HFFc6 (cell line): ENCODE results near the gene MAST3. TPM values are rescaled to one million over a fixed set of nuclear protein-coding genes. Genes with fewer than 3 reads are reported as not detected.
"Not testable (repeated sequence)": the region's sequence is repeated elsewhere in the genome, so short reads cannot be mapped to it uniquely, and the experiment has no call there.

Experiments
- DNase-seq: peaks from one replicate; pipeline ENCODE4 v3.0.0-alpha.2; 2018
- H3K27ac Mint-ChIP-seq: 2 replicates; pipeline ENCODE4 v1.8.0; 2020; ENCODE audit warnings: mild to moderate bottlenecking, mixed read lengths
- H3K27me3 Mint-ChIP-seq: 2 replicates; pipeline ENCODE4 v1.8.0; 2021; ENCODE audit warnings: mild to moderate bottlenecking, moderate library complexity, mixed read lengths; ENCODE audit not compliant: insufficient read depth
- H3K36me3 Mint-ChIP-seq: 2 replicates; pipeline ENCODE4 v1.8.0; 2021; ENCODE audit warnings: low read depth, mixed read lengths
- H3K4me1 Mint-ChIP-seq: 2 replicates; pipeline ENCODE4 v1.8.0; 2020; ENCODE audit warnings: low read depth, mixed read lengths
- H3K4me3 Mint-ChIP-seq: 2 replicates; pipeline ENCODE4 v1.8.0; 2020; ENCODE audit warnings: mild to moderate bottlenecking, moderate library complexity, mixed read lengths
- H3K9me3 Mint-ChIP-seq: 2 replicates; pipeline ENCODE4 v1.8.0; 2020; ENCODE audit warnings: mild to moderate bottlenecking, mixed read lengths
- total RNA-seq, 6 experiments: library from RNA; stranded (reverse); fragmentation: NEBNext Ultra II Directional; extraction: Animal tissue kit (Norgen Biotek cat#: 25700); gene quantifications; 2 replicates in 1 of 6; 3 replicates in 5 of 6; pipeline ENCODE4 v1.2.3, GENCODE V29; 2021
- TF ChIP-seq, protein P1 (sequence below): fragments of 200-600 bp; sonication (generic); IDR thresholded peaks from 2 replicates; pipeline ENCODE4 v1.5.0; 2021; ENCODE audit warnings: antibody characterized with exemption, mild to moderate bottlenecking

The MAST3 gene
- total RNA-seq, 6 experiments from 2014 or later: 12.2 to 17.4 (median 13.2) TPM

DNA sequence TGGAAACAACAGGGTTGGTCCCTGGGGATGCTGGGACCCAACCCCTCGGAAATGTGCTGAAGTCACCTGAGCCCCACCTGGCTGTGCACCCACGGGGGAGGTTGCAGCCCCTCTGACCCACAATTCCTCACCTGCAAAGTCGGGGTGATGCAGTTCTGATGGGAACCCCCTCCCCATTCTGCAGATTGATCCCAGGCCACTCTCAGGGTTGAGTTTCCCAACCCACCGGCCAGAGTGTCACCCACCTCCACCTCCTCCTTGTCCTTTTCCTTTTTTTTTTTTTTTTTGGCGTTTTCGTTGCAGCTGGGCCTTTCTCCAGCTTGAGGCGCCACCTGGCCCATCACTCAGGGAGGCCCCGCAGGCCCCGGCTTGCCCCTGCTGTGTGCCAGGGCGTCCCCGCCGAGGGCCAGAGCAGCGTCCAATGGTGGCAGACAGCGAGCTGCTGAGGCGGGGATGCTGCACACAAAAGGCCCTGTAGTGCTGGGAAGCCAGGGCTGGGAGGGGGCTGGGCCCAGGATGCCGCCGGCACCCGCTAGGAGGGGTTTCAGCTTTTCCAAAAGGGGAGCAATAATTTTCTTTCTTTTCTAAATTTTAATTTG lies 60.0 kb downstream of the MAST3 start:
- peaks cover 4% of the 10 kb centered on the region for H3K27me3 Mint-ChIP-seq
- H3K27ac Mint-ChIP-seq: no peak overlapping the region
- H3K4me3 Mint-ChIP-seq: no peak overlapping the region
- H3K4me1 Mint-ChIP-seq: peaks cover 21% of the 10 kb centered on the region
- no peaks in the 10 kb centered on the region for H3K9me3 Mint-ChIP-seq
- TF ChIP-seq, protein P1, sequence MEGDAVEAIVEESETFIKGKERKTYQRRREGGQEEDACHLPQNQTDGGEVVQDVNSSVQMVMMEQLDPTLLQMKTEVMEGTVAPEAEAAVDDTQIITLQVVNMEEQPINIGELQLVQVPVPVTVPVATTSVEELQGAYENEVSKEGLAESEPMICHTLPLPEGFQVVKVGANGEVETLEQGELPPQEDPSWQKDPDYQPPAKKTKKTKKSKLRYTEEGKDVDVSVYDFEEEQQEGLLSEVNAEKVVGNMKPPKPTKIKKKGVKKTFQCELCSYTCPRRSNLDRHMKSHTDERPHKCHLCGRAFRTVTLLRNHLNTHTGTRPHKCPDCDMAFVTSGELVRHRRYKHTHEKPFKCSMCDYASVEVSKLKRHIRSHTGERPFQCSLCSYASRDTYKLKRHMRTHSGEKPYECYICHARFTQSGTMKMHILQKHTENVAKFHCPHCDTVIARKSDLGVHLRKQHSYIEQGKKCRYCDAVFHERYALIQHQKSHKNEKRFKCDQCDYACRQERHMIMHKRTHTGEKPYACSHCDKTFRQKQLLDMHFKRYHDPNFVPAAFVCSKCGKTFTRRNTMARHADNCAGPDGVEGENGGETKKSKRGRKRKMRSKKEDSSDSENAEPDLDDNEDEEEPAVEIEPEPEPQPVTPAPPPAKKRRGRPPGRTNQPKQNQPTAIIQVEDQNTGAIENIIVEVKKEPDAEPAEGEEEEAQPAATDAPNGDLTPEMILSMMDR: no peak
- no peak for DNase-seq
- peaks cover 8% of the 10 kb centered on the region; the same call in 1 of the 2 replicates for H3K36me3 Mint-ChIP-seq

- Mint-ChIP-seq H3K4me1 (peaks cover 21% of the 10 kb centered on the region), H3K9me3 (no peaks in the 10 kb centered on the region), H3K27ac (no peak overlapping the region), H3K4me3 (no peak overlapping the region), H3K36me3 (peaks cover 12% of the 10 kb centered on the region), H3K27me3 (peaks cover 4% of the 10 kb centered on the region)
- DNase-seq: no peak
- TF ChIP-seq, protein P1: no peak
Observed at GRCh38 chr19:18158467-18158866, 60.9 kb downstream of the MAST3 start.

GRCh38 chr19:18159059-18159616 lies 61.6 kb downstream of the MAST3 start:
- H3K4me3 Mint-ChIP-seq, DNase-seq, H3K9me3 Mint-ChIP-seq, H3K27me3 Mint-ChIP-seq: not testable (repeated sequence)
- peaks cover 17% of the 10 kb centered on the region for H3K4me1 Mint-ChIP-seq
- H3K27ac Mint-ChIP-seq: peak overlapping the region; percentile 45; the same call in 1 of the 2 replicates
- H3K36me3 Mint-ChIP-seq: peaks cover 14% of the 10 kb centered on the region

DNA sequence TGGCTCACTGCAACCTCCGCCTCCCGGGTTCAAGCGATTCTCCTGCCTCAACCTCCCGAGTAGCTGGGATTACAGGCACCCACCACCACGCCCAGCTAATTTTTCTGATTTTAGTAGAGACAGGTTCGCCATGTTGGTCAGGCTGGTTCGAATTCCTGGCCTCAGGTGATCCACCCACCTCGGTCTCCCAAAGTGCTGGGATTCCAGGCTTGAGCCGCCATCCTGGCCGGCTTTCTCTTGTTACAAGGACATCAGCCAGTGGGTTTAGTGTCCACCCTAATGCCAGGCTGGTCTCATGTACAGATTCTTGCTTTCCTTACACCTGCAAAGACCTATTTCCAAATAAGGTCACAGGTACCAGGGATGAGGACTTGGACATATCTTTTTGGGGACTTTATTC lies 62.2 kb downstream of the MAST3 start:
- Mint-ChIP-seq H3K9me3 (no peaks in the 10 kb centered on the region), H3K27ac (no peak overlapping the region)

DNA sequence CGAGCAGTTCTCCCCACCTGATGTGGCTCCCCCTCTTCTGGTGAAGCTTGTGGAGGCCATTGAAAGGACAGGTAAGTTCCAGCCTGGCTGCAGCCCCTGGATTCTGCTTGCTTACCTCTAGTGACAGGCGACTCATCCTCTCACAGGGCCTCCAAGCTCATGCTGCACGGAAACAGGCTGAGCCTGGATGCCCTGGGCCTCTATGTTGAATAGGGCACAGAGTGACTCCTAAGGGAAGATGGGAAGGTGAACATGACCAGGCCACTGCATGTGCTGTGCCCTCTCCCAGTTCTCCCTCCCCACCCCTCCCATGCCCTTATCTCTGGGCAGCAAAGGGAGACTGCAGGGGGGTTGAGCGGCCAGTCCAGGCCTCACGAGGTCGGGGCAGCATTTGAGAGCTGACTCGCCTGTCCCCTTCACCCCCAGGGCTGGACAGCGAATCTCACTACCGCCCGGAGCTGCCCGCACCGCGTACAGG lies 63.0 kb downstream of the MAST3 start:
- Mint-ChIP-seq H3K27ac (no peak overlapping the region; the same call in 1 of the 2 replicates), H3K36me3 (peaks cover 14% of the 10 kb centered on the region), H3K4me1 (peaks cover 12% of the 10 kb centered on the region; the same call in 1 of the 2 replicates), H3K9me3 (no peaks in the 10 kb centered on the region), H3K4me3 (no peak overlapping the region; the same call in 1 of the 2 replicates), H3K27me3 (no peaks in the 10 kb centered on the region)
- TF ChIP-seq, protein P1: no peak
- no peak for DNase-seq

More for the DNA sequence above, 62.2 kb downstream of the MAST3 start:
- peaks cover 12% of the 10 kb centered on the region; the same call in 1 of the 2 replicates for H3K4me1 Mint-ChIP-seq
- H3K27me3 Mint-ChIP-seq: no peaks in the 10 kb centered on the region
- TF ChIP-seq, protein P1: no peak
- DNase-seq: no peak
- H3K4me3 Mint-ChIP-seq: no peak overlapping the region
- peaks cover 14% of the 10 kb centered on the region for H3K36me3 Mint-ChIP-seq

DNA sequence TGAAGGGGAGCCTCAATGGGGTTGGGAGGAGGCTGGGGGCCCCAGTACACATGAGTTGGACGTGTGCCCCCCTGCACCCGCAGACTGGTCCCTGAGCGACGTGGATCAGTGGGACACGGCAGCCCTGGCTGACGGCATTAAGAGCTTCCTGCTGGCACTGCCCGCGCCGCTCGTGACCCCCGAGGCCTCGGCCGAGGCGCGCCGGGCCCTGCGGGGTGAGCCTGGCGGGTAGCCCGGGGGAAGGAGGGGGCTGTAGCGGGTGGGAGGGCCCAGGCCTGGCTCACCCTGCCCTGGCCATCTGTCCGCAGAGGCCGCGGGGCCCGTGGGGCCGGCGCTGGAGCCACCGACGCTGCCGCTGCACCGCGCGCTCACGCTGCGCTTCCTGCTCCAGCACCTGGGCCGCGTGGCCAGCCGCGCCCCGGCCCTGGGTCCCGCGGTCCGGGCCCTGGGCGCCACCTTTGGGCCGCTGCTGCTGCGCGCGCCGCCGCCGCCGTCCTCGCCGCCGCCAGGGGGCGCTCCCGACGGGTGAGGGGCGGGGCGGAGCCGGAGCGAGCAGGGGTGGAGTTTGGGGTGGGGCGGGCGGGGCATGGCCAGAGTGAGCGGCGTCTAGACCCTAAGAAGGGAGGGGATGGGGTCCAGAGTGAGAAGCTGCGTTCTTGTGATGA lies 63.5 kb downstream of the MAST3 start:
- TF ChIP-seq, protein P1: peak; percentile 78
- H3K27ac Mint-ChIP-seq: no peak overlapping the region
- DNase-seq: peak; percentile 21
- no peaks in the 10 kb centered on the region for H3K9me3 Mint-ChIP-seq
- H3K4me1 Mint-ChIP-seq: peaks cover 11% of the 10 kb centered on the region; the same call in 1 of the 2 replicates
- H3K36me3 Mint-ChIP-seq: peaks cover 18% of the 10 kb centered on the region
- no peaks in the 10 kb centered on the region for H3K27me3 Mint-ChIP-seq
- no peak overlapping the region for H3K4me3 Mint-ChIP-seq
